ENCODE measurements around the gene CCDC92.

Gene CCDC92

GRCh38 chr12:124002021-124002644 lies 29.5 kb upstream of the CCDC92 start:
- peak; percentile 77 for DNase-seq (ENCODE audit: low read depth)

GRCh38 chr12:124001343-124001742 lies 28.7 kb upstream of the CCDC92 start:
- DNase-seq (ENCODE audit: low read depth): no peak

DNA sequence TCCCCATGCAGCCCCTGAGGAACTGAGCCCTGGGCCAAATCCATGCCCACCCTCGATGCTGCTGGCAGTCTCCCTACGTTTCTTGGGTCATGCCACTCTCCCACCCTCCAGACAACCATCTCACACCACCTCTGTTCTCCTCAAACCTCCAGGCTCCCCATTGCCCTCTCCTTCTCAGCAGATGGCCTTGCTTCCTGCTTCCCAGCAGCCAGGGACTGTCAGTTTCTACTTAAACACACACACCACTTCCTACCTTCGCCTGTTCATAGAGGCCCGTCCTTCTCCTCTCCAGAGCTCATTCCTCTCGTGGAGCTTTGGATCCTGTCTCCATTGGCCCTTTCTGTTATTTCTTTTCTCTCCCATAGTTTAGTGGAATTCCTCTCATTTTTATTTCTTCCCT lies 27.5 kb upstream of the CCDC92 start:
- no peak for DNase-seq (ENCODE audit: low read depth)

DNA sequence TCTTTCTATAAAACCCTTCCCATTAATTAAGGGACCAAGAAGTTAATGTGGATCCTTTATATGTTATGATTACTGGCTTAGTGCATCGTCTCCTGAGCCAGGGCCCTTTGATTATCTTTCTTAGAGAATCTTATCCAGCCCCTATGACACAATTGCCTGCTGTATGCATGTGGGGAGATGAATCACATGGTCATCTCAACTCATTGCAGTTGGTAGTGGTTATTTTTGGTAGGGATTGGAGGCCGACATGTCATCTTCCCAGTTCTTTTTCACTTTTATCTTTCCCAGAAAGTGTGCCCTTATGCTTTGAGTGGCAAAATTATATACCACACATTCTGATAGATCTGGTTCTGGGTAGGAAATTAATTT lies 26.3 kb upstream of the CCDC92 start:
- DNase-seq (ENCODE audit: low read depth): peak; percentile 68

GRCh38 chr12:123998344-123998990 lies 25.8 kb upstream of the CCDC92 start:
- peak; percentile 63 for DNase-seq (ENCODE audit: low read depth)

- no peak for DNase-seq (ENCODE audit: low read depth)
Observed at GRCh38 chr12:123997908-123998307, 25.3 kb upstream of the CCDC92 start.

- DNase-seq (ENCODE audit: low read depth): no peak
Observed at GRCh38 chr12:123997033-123997822, 24.6 kb upstream of the CCDC92 start.

GRCh38 chr12:123996581-123996980 lies 23.9 kb upstream of the CCDC92 start:
- no peak for DNase-seq (ENCODE audit: low read depth)

DNA sequence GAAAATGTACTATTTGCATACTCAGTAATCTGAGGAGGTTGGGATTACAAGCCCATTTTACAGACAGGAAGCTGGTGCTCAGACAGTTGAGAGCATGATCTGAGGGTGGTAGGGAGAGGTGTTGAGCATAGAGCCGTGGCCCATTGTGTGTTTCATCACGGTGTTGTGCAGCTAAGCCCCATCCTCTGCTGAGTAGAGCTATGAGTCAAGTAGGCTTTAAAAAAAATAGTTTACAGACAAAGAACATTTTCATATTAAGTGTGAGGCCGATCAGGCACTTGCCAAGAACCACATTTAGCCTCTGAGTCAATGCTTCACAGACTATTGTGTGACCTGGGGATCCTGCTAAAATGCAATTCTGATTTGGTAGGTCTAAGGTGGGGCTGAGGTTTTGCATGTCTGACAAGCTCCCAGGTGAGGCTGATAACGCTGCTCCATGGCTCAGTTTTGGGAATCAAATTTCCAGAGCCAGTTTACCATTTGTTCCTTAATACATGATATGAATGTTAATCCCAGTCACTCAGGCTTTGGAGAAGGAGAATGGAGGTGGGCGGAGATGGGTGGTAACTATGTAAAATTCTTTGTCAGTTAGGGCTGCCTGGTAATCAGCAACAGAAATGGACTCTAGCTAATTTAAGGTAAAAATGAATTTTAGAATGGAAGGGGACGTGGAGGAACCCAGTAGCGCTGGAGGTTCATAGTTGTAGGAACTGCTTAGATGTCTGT lies 22.6 kb upstream of the CCDC92 start:
- peak; percentile 92 for DNase-seq (ENCODE audit: low read depth)

- no peak for DNase-seq (ENCODE audit: low read depth)
Observed at GRCh38 chr12:123992118-123992825, 19.6 kb upstream of the CCDC92 start.

DNA sequence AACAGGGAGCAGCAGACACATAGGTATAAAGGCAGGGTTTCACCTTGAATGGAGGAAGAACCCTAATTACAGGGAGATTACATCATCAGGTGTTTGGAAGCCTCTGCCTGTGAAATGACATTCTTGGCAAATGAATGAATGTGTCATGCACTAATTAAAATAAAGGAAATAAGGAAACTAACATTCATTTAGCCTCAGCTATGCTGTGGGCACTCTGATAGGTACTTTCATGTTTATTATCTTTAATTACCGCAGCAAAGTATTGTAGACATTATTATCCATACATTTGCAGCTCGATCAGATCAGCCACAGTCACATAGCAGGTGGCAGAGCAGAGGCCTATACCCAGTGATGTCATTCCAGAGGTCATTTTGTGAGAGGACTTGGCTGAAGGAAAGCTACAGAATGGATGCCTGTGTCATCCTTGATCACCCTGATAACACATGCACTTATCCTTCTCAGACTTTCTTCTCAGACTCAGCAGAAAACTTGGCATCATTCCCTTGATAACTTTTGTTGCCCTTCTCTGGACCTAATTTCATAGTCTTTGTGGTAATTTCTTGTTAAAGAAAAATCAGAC lies 18.8 kb upstream of the CCDC92 start:
- no peak for DNase-seq (ENCODE audit: low read depth)

DNA sequence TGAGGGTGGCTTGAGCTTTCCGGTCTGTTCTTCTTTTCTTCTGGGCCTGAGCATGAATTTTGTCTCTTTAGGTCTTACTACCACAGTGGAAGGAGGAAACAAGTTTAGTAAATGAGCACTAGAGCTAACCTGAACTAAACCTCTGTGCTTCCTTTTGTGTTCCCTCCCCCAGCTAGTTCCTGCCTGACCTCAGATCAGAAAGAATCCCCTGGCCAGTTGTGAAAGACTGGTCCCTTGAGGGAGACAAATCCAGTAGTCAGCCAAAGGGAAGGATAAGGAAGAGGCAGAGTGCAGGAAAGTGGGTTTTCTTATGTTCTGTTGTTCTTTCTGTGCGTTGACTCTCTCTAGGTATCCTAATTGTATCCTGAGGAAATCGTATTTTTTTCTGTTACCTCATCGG lies 17.9 kb upstream of the CCDC92 start:
- DNase-seq (ENCODE audit: low read depth): peak; percentile 67

DNA sequence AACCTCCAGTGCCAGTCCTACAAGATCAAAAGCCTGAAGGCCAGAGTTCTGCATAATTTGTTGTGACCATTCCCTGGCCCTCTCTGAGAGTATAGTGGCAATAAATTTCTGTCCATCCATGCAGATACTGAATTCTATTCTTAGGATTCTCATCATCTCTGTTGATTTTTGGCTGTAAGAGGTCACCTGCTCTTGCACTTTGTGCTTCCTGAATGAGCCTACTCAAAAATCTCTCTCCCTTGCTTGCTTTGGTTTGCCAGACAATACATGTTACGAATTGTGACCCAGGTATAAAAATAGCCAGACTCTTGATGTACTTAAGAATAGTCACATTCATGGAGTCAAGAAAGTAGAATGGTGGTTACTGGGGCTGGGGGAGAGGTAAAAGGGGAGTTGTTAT lies 17.1 kb upstream of the CCDC92 start:
- no peak for DNase-seq (ENCODE audit: low read depth)

DNA sequence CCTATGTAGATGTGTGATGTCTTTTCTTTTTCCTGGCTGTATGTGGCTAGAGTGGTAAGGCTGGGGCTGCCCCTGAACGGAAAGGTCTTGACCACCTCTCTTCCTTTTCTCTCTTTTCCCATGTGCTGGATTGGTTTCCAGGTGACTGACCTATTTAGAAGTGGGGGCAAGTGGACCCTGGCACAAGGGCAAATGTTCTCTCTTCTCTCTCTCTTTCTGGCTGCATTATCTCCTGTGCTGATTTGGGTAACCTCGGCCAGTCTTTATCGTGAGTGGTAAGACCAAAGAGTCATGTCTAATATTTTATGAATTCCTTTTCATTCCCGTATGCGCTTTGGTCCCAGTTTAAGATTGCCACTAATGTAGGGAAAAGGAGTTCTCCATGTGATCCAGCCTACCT lies 16.5 kb upstream of the CCDC92 start:
- no peak for DNase-seq (ENCODE audit: low read depth)

- no peak for DNase-seq (ENCODE audit: low read depth)
Observed at GRCh38 chr12:123987022-123987421, 14.4 kb upstream of the CCDC92 start.

DNA sequence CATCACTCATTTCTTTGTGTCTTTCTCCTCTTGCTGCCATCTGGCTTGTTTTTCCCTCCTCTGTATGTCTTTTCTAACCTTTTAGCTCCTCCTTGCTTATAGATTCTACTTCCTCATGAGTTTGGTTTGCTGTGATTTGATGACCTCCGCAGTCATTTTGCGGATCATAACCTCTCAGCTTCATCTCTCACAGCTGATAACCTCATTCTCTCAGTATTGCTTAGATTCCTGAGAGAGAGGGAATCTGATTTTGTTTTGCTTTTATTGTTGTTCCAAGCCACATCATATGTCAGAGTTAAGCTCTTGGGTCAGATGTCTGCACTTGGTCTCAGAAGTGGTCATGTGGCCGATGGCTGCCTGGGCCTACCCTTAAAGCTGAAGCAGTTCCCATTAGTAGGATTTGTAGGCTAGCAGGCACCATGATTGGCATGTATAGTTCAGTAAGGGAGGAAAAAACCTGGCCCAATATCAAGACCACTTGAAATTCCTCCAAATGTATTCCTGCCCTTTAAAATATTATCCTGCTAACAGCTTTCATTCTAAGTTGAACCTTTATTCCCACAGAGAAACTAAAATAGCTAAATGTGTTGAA lies 13.8 kb upstream of the CCDC92 start:
- peak; percentile 53 for DNase-seq (ENCODE audit: low read depth)

DNA sequence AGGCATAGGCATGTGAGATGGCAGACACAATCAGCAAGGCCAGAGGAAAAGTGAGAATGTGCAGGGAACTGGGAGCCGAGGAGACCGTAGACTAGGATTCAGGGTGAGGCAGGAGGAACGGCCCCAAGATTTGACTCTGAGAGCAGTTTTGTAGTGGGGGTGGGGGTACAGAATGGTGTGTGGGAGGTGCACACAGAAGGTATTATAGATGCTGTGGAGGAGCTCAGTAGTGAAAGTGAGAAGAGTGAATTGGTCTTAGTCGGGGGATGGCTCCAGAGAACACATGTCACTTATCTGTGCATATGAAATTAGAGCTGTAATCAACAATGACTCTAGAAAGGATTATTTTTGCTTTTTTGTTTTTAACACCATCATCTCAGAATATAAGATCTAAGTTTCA lies 12.3 kb upstream of the CCDC92 start:
- no peak for DNase-seq (ENCODE audit: low read depth)

DNA sequence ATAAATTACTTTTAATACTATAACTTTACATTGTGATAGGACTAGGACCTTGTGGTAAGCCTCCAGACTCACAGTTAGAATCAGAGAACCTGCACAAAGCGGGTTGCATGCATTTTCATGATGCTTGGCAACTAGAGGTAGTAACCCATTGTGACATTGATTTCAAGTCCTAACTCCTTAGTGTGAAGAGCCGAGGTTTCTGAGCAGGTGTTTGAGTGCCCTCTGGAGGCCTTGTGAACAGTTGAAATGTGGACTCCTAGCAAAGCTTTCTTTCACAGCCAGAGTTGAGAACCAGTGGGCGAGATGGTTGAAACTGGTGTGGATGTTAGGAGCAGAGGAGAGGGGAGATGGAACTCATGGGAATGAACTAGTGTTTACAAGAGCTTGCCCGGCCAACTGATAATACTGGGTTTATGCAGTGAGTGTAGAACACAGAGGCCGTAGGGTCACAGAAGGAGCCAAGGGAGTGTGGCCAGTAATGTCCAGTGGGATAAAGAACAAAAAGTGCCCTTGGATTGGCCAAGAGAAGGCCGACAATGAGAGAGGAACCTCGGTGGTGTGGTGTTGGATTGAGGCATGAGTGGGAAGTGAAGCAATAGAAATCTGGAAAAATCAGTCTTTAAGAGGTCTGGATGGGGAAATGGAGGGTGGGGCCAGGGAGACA lies 11.3 kb upstream of the CCDC92 start:
- peak; percentile 79 for DNase-seq (ENCODE audit: low read depth)

DNA sequence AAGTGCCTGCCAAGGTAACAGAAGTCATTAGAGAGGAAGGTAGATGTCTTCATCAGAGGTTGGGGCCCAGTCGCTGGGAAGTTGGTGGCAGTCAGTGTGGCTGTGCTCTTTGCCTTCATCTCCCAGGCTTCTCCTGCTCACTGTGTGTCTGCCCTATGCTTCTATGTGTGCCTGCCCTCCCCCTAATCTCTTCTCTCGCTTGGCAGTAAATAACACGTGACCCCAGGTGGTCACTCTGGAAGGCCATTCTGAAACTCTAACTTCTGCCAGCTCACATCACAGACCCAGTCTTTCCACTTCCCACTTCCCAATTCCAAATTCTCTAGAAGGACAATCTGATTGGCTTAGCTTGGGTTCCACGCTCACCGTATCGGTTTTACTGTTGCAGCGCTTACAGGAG lies 9.6 kb upstream of the CCDC92 start:
- DNase-seq (ENCODE audit: low read depth): no peak

DNA sequence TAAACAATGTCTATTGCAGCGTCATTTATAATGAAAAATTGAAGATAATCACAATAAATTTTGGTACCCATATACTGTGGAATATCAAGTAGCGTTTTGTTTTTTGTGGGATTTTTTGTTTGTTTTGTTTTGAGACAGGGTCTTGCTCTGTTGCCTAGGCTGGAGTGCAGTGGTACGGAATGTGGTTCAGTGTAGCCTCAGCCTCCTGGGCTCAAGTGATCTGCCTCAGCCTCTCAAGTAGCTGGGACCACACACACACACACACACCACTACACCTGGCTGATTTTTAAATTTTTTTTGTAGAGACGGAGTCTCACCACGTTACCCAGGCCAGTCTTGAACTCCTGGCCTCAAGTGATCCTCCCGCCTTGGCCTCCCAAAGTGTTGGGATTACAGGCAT lies 6.9 kb upstream of the CCDC92 start:
- DNase-seq (ENCODE audit: low read depth): no peak
